CD4-positive, alpha-beta memory T cell (primary cell): ENCODE results near the gene E4F1. TPM values are rescaled to one million over a fixed set of nuclear protein-coding genes. Genes with fewer than 3 reads are reported as not detected.
"Not testable (repeated sequence)": the region's sequence is repeated elsewhere in the genome, so short reads cannot be mapped to it uniquely, and the experiment has no call there.

Experiments used
- CTCF ChIA-PET: fragments of 350-600 bp; sonication (Branson Sonifier 250); formaldehyde crosslinking; loops from one replicate; lab custom pipeline; 2021; ENCODE audit warnings: inconsistent platforms; ENCODE audit not compliant: partially characterized antibody; lab: Charles Lee
- POLR2A ChIA-PET: fragments of 350-600 bp; sonication (Branson Sonifier 250); formaldehyde crosslinking; loops from one replicate; lab custom pipeline; 2021; ENCODE audit not compliant: partially characterized antibody; lab: Charles Lee
- DNase-seq, 5 donors: peaks; one replicate each; pipeline versions ENCODE4 v3.0.0 to v3.0.0-alpha.2; 2020 to 2022; ENCODE audit warnings: mixed read lengths in 1 of 5
- H3K27ac ChIP-seq: one replicate; pipeline ENCODE4 v1.7.0; 2013; ENCODE audit warnings: low read depth, low read length
- H3K27me3 ChIP-seq: 2 replicates; pipeline ENCODE4 v1.7.0; 2013; ENCODE audit warnings: mild to moderate bottlenecking, low read length, moderate library complexity; ENCODE audit not compliant: insufficient read depth
- H3K36me3 ChIP-seq: 2 replicates; pipeline ENCODE4 v1.7.0; 2013; ENCODE audit warnings: mild to moderate bottlenecking, low read length, moderate library complexity; ENCODE audit not compliant: insufficient read depth
- H3K4me1 ChIP-seq: 2 replicates; pipeline ENCODE4 v1.7.0; 2013; ENCODE audit warnings: mild to moderate bottlenecking, low read length, moderate library complexity; ENCODE audit not compliant: insufficient read depth
- H3K4me3 ChIP-seq, 2 donors: one replicate each; pipeline ENCODE4 v1.7.0; 2013; ENCODE audit warnings: low read length in 2 of 2, mild to moderate bottlenecking in 1 of 2
- H3K9me3 ChIP-seq, 2 donors: one replicate each; pipeline ENCODE4 v1.7.0; 2013; ENCODE audit warnings: low read length in 2 of 2, control low read depth in 1 of 2; ENCODE audit not compliant: control insufficient read depth in 1 of 2
- H3K27ac Mint-ChIP-seq, 7 donors: one replicate each; pipeline ENCODE4 v1.8.0; 2020 to 2021; ENCODE audit warnings: mixed read lengths in 7 of 7, mild to moderate bottlenecking in 6 of 7, inconsistent platforms in 3 of 7, moderate library complexity in 3 of 7
- H3K27me3 Mint-ChIP-seq, 2 donors: one replicate each; pipeline ENCODE4 v1.8.0; 2020 to 2021; ENCODE audit warnings: mixed read lengths in 2 of 2
- H3K36me3 Mint-ChIP-seq, 2 donors: one replicate each; pipeline ENCODE4 v1.8.0; 2020 to 2021; ENCODE audit warnings: mixed read lengths in 2 of 2, inconsistent platforms in 1 of 2, mild to moderate bottlenecking in 1 of 2
- H3K4me1 Mint-ChIP-seq, 4 donors: one replicate each; pipeline ENCODE4 v1.8.0; 2020 to 2021; ENCODE audit warnings: mixed read lengths in 4 of 4, mild to moderate bottlenecking in 1 of 4
- H3K4me3 Mint-ChIP-seq, 8 donors: one replicate each; pipeline ENCODE4 v1.8.0; 2020 to 2021; ENCODE audit warnings: mixed read lengths in 8 of 8, mild to moderate bottlenecking in 7 of 8, moderate library complexity in 6 of 8, inconsistent platforms in 3 of 8
- H3K9me3 Mint-ChIP-seq, 8 donors: one replicate each; pipeline ENCODE4 v1.8.0; 2020 to 2021; ENCODE audit warnings: mixed read lengths in 8 of 8, mild to moderate bottlenecking in 5 of 8, inconsistent platforms in 3 of 8, moderate library complexity in 1 of 8
- intact Hi-C: fragments of 100-400 bp; cut with micrococcal nuclease; formaldehyde crosslinking; loops from one replicate; pipeline ENCODE4 v1.15.1; 2023
- polyA plus RNA-seq, 2 donors: library from polyadenylated mRNA; unstranded; fragments of 300-500 nt; fragmentation: Illumina TruSeq; gene quantifications; one replicate each; pipeline ENCODE4 v1.2.3, GENCODE V29; 2021
- total RNA-seq, 2 experiments: library from RNA; stranded (reverse); gene quantifications; one replicate each; pipeline ENCODE4 v1.2.3, GENCODE V29; 2021

E4F1 gene
- total and polyA plus RNA-seq, 4 experiments from 2014 or later, result 6.7 to 49.7 (median 33.7) TPM

DNA sequence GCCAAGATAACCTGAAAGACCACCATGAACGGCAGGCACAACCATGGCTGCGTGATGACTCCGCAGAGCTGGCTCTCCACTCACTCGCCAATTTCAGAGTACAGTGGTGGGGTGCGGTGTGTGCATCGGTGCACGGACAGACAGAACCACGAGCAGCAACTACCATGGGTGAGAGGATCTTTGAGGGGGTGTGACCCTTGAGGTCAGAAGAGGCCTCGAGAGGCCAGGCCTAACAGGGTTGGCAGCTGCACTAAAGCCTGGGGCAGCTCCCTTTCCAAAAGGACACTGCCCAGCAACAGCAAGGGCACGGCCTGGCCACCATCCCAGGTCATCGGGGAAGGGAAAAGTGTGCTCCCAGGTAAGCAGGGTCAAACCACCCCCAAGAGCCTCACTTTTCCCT is 29.9 kb downstream of the E4F1 start:
- intact Hi-C loops, result no loop called here
- H3K27ac ChIP-seq, result no peak overlapping the region

DNA sequence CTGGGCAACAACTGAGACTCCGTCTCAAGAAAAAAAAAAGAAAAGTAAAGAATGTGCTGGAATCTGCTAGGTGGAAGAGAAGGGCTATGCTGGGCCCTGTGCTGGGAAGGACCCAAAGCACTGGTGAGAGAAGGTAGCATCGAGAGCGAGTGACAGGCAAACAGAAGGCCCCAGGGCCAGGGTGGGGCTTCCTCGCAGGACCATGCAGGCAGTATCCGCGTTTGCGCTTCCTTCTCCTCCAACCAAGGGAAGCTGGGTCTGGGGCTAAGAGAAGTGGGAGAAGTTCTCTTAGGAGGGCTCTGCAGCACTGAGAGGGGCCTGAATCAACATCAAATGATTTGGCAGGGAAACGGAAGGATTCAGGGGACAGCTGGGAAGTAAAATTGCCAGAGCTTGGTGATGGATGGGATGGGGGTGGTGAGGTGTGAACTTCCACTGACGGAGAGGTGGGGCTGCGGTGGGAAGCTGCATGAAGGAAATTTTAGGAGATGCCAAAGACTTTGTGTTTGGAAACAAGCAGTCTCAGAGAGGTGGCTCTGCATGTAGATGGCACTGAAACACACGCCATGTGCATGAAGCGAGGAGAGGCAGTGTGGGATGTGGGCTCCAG is 33.2 kb downstream of the E4F1 start:
- H3K9me3 Mint-ChIP-seq, result peaks cover 0 to 2% (median 0%) of the 10 kb centered on the region in 8 donors
- H3K4me3 ChIP-seq, result no peak overlapping the region
- ChIA-PET POLR2A (no interaction called here), CTCF (no interaction called here)
- no peaks in the 10 kb centered on the region for H3K27me3 ChIP-seq
- DNase-seq, result no peak
- peak overlapping the region in 5 of 7 donors; percentile 7 to 46 (median 21) for H3K27ac Mint-ChIP-seq
- no peaks in the 10 kb centered on the region for H3K4me1 ChIP-seq
- H3K27ac ChIP-seq, result no peak overlapping the region
- peaks cover 34 to 66% of the 10 kb centered on the region in 2 donors for H3K36me3 Mint-ChIP-seq
- no peaks in the 10 kb centered on the region for H3K27me3 Mint-ChIP-seq
- no peaks in the 10 kb centered on the region for H3K9me3 ChIP-seq
- intact Hi-C loops, result no loop called here
- no peak overlapping the region for H3K4me3 Mint-ChIP-seq
- H3K4me1 Mint-ChIP-seq, result peaks cover 0 to 4% (median 0%) of the 10 kb centered on the region in 4 donors
- peaks cover 56% of the 10 kb centered on the region for H3K36me3 ChIP-seq

More for the DNA sequence above, 29.9 kb downstream of the E4F1 start:
- peaks cover 0 to 4% (median 0%) of the 10 kb centered on the region in 8 donors for H3K9me3 Mint-ChIP-seq
- peak overlapping the region in 6 of 7 donors; percentile 54 to 90 (median 73) for H3K27ac Mint-ChIP-seq
- POLR2A ChIA-PET, result interaction anchor here (1.3 to 4.4 kb wide), 4 partner anchors 12 to 98 kb away, joined by 5 to 23 read pairs (median 13); partner anchors contain the start of genes DNASE1L2, MLST8 and TRAF7
- peaks cover 40% of the 10 kb centered on the region for H3K36me3 ChIP-seq
- CTCF ChIA-PET, result interaction anchor here (1.2 to 1.7 kb wide), 2 partner anchors 9 to 59 kb away, joined by 5 to 6 read pairs; no protein-coding TSS in a partner anchor
- H3K4me1 ChIP-seq, result peaks cover 10% of the 10 kb centered on the region
- no peaks in the 10 kb centered on the region for H3K27me3 Mint-ChIP-seq
- no peaks in the 10 kb centered on the region for H3K9me3 ChIP-seq
- no peak for DNase-seq
- no peaks in the 10 kb centered on the region for H3K27me3 ChIP-seq
- no peak overlapping the region for H3K4me3 ChIP-seq
- peaks cover 1 to 12% (median 5%) of the 10 kb centered on the region in 4 donors for H3K4me1 Mint-ChIP-seq
- H3K4me3 Mint-ChIP-seq, result peak overlapping the region in 2 of 8 donors; percentile 20 to 65
- peaks cover 28 to 54% of the 10 kb centered on the region in 2 donors for H3K36me3 Mint-ChIP-seq

DNA sequence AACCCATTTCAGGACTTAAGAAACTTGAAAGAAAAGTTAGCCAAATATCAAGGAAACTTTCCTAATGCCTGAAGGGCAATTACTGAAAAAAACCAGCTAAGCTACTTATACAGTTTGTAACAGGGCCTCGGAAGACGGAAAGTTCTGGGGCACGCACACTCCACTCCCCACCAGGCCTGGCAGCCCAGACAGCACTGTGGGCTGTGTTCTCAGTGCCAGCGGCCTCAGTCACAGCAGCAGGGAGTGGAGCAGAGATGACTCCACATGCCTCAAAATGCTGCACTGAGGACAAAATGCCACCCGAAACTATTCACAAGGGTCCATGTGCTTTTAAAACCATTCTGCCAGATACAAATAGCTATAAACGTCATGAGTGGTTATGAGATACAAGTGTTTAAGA is 34.3 kb downstream of the E4F1 start:
- no peaks in the 10 kb centered on the region for H3K9me3 ChIP-seq
- ChIA-PET CTCF (interaction anchor here (1.1 kb wide), 1 partner anchor 63 kb away, joined by 7 read pairs; no protein-coding TSS in a partner anchor), POLR2A (no interaction called here)
- no peak for DNase-seq
- no peak overlapping the region for H3K27ac ChIP-seq
- Mint-ChIP-seq H3K27ac (no peak overlapping the region), H3K4me3 (no peak overlapping the region), H3K4me1 (peaks cover 0 to 6% (median 0%) of the 10 kb centered on the region in 4 donors), H3K27me3 (no peaks in the 10 kb centered on the region), H3K9me3 (no peaks in the 10 kb centered on the region), H3K36me3 (peaks cover 43 to 74% of the 10 kb centered on the region in 2 donors)
- no peaks in the 10 kb centered on the region for H3K4me1 ChIP-seq
- H3K27me3 ChIP-seq, result no peaks in the 10 kb centered on the region
- peaks cover 67% of the 10 kb centered on the region for H3K36me3 ChIP-seq
- intact Hi-C loops, result no loop called here
- no peak overlapping the region for H3K4me3 ChIP-seq

DNA sequence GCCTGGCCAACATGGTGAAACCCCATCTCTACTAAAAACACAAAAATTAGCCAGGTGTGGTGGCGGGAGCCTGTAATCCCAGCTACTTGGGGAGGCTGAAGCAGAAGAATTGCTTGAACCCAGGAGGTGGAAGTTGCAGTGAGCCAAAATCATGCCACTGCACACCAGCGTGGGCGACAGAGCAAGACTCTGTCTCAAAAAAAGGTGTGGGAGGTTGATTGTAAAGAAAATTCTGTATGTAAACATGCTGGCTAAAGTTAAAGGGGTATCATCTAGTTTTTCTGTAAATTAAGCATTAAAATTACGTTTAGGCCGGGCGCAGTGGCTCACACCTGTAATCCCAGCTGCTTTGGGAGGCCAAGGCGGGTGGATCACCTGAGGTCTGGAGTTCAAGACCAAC is 35.1 kb downstream of the E4F1 start:
- H3K9me3 Mint-ChIP-seq, H3K27me3 ChIP-seq, H3K4me3 ChIP-seq, intact Hi-C loops, H3K4me3 Mint-ChIP-seq, DNase-seq, H3K9me3 ChIP-seq, H3K27ac ChIP-seq, H3K4me1 Mint-ChIP-seq, H3K4me1 ChIP-seq, H3K27me3 Mint-ChIP-seq, POLR2A ChIA-PET: not testable (repeated sequence)
- Mint-ChIP-seq H3K36me3 (peaks cover 38 to 72% of the 10 kb centered on the region in 2 donors), H3K27ac (peak overlapping the region in 1 of 7 donors; percentile 41)
- CTCF ChIA-PET, result interaction anchor here (1.1 kb wide), 1 partner anchor 64 kb away, joined by 7 read pairs; no protein-coding TSS in a partner anchor
- H3K36me3 ChIP-seq, result peaks cover 74% of the 10 kb centered on the region

DNA sequence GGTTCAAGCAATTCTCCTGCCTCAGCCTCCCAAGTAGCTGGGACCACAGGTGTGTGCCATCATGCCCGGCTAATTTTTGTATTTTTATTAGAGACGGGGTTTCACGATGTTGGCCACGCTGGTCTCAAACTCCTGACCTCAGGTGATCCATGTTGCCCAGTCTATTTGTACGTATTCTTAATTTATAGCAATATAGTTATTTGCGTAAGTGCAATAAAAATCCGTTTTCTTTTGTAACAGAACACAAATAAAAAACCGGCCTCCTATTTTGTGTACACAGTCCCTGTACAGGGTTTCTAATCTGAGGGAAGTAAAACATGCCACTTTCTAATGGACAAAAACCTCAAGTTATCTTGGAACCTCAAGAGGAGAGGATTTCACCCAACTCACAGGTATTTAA is 36.9 kb downstream of the E4F1 start:
- CTCF ChIA-PET, result interaction anchor here (1.4 kb wide), 1 partner anchor 9 kb away, joined by 4 read pairs; the partner anchor contains the start of gene ECI1
- Mint-ChIP-seq H3K4me3 (no peak overlapping the region), H3K4me1 (peaks cover 7 to 20% (median 9%) of the 10 kb centered on the region in 4 donors), H3K36me3 (peaks cover 34 to 71% of the 10 kb centered on the region in 2 donors), H3K27ac (no peak overlapping the region), H3K9me3 (no peaks in the 10 kb centered on the region), H3K27me3 (no peaks in the 10 kb centered on the region)
- no peaks in the 10 kb centered on the region for H3K27me3 ChIP-seq
- intact Hi-C loops, result loop anchor here (10.0 kb wide), 1 partner anchor 255 kb away; the partner anchor contains the start of gene ATP6V0C
- H3K4me3 ChIP-seq, result no peak overlapping the region
- no peaks in the 10 kb centered on the region for H3K9me3 ChIP-seq
- H3K4me1 ChIP-seq, result peaks cover 6% of the 10 kb centered on the region
- peaks cover 71% of the 10 kb centered on the region for H3K36me3 ChIP-seq
- DNase-seq, result no peak
- POLR2A ChIA-PET, result no interaction called here
- no peak overlapping the region for H3K27ac ChIP-seq

DNA sequence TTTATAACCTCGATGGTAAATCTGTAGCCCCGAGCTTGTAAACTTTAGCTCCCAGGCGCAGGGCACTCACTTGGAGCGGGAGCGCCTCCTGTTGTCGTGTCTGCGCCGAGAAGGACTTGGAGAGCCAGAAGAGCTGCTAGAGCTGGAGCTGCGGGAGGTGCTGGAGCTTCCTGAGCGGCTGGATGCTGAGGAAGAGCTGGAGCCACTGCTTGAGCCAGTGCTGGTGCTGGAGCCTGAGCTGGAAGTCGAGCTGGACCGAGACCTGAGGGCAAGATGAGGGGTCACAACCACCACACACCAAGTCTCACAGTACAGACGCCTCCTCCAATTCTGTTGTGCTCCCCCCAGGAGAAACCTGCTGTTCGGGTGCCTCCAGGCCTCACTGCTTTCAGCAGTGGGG is 39.6 kb downstream of the E4F1 start:
- intact Hi-C loops, result loop anchor here (10.0 kb wide), 1 partner anchor 252 kb away; the partner anchor contains the start of gene ATP6V0C

DNA sequence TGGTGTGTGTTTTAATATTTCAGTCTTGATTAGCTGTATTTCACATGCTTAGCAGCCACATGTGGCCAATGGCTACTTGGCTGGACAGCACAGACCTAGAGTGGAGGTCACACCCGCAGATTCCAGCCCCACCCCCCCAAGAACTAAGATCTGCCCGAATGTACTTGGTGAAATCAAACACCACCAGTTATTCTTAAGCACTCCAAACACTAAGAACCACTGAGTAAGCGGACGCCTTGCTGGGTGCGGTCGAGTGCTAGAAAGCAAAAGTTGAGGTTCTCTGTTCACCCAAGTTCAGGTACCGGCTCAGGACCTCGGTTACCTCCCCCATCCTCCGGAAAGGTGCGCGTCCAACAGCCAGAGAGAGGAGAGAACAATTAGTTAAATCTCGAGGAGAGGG is 43.5 kb downstream of the E4F1 start:
- CTCF ChIA-PET, H3K27me3 Mint-ChIP-seq, H3K9me3 ChIP-seq, H3K9me3 Mint-ChIP-seq, H3K27me3 ChIP-seq: not testable (repeated sequence)
- intact Hi-C loops, result loop anchor here (5.0 to 10.0 kb wide), 3 partner anchors 75 to 655 kb away; partner anchors contain the start of genes ABCA3, ATP6V0C, CRAMP1 and IFT140
- DNase-seq, result peak; percentile 31 to 52 (median 37)
- Histone ChIP-seq H3K36me3 (peaks cover 22% of the 10 kb centered on the region), H3K27ac (peak overlapping the region; percentile 88), H3K4me1 (peaks cover 35% of the 10 kb centered on the region), H3K4me3 (peak overlapping the region; percentile 42 to 99)
- peak overlapping the region; percentile 82 to 97 (median 92) for H3K4me3 Mint-ChIP-seq
- POLR2A ChIA-PET, result interaction anchor here (2.9 kb wide), 1 partner anchor 15 kb away, joined by 9 read pairs; the partner anchor contains the start of gene ECI1
- peaks cover 11 to 44% of the 10 kb centered on the region in 2 donors for H3K36me3 Mint-ChIP-seq
- H3K27ac Mint-ChIP-seq, result peak overlapping the region; percentile 84 to 99 (median 95)
- peaks cover 25 to 54% (median 39%) of the 10 kb centered on the region in 4 donors for H3K4me1 Mint-ChIP-seq

More for the DNA sequence above, 39.6 kb downstream of the E4F1 start:
- H3K9me3 Mint-ChIP-seq, H3K27me3 ChIP-seq, H3K27ac ChIP-seq, DNase-seq, H3K9me3 ChIP-seq, H3K27me3 Mint-ChIP-seq, H3K4me3 ChIP-seq, H3K4me3 Mint-ChIP-seq: not testable (repeated sequence)
- Mint-ChIP-seq H3K27ac (peak overlapping the region in 1 of 7 donors; percentile 54), H3K4me1 (peaks cover 18 to 42% (median 27%) of the 10 kb centered on the region in 4 donors), H3K36me3 (peaks cover 16 to 60% of the 10 kb centered on the region in 2 donors)
- ChIA-PET POLR2A (interaction anchor here (2.1 kb wide), 1 partner anchor 12 kb away, joined by 8 read pairs; the partner anchor contains the start of gene ECI1), CTCF (interaction anchor here (1.6 kb wide), 1 partner anchor 68 kb away, joined by 5 read pairs; no protein-coding TSS in a partner anchor)
- peaks cover 44% of the 10 kb centered on the region for H3K36me3 ChIP-seq
- H3K4me1 ChIP-seq, result peaks cover 22% of the 10 kb centered on the region
